Heart right ventricle (tissue), 16 donors: ENCODE measurements around the gene BAHD1. TPM values are rescaled to one million over a fixed set of nuclear protein-coding genes. Genes with fewer than 3 reads are reported as not detected.

Source experiments
- ATAC-seq, 8 donors: fragments of 200-7000 bp; cut with Tn5 transposase; one replicate each; pipeline ENCODE4 v1.9.1; 2020; ENCODE audit warnings: mild to moderate bottlenecking in 8 of 8, moderate library complexity in 8 of 8, moderate number of reproducible peaks in 1 of 8
- DNase-seq, 2 donors: peaks; one replicate each; pipeline ENCODE4 v3.0.0-alpha.2; 2020
- H3K27ac ChIP-seq, 10 donors: fragments of 200-600 bp; sonication (generic) in 2 of 10; one replicate each; pipeline versions ENCODE4 v1.5.0 to v1.8.0; 2020 to 2022; ENCODE audit warnings: mild to moderate bottlenecking in 3 of 10
- H3K27me3 ChIP-seq, 7 donors: fragments of 200-600 bp; one replicate each; pipeline ENCODE4 v1.8.0; 2021 to 2022; ENCODE audit warnings: mild to moderate bottlenecking in 2 of 7
- H3K36me3 ChIP-seq, 9 donors: fragments of 200-600 bp; sonication (generic) in 1 of 9; one replicate each; pipeline versions ENCODE4 v1.5.0 to v1.8.0; 2020 to 2022; ENCODE audit warnings: mild to moderate bottlenecking in 2 of 9
- H3K4me1 ChIP-seq, 9 donors: fragments of 200-600 bp; sonication (generic) in 1 of 9; one replicate each; pipeline versions ENCODE4 v1.5.0 to v1.8.0; 2020 to 2022; ENCODE audit warnings: mild to moderate bottlenecking in 4 of 9
- H3K4me3 ChIP-seq, 10 donors: fragments of 200-600 bp; sonication (generic) in 2 of 10; one replicate each; pipeline versions ENCODE4 v1.5.0 to v1.8.0; 2020 to 2022; ENCODE audit warnings: mild to moderate bottlenecking in 7 of 10, moderate library complexity in 2 of 10
- H3K9me3 ChIP-seq, 11 donors: fragments of 200-600 bp in 10 of 11; sonication (generic) in 2 of 11; one replicate each; pipeline versions ENCODE4 v1.5.0 to v1.8.0; 2013 to 2022; ENCODE audit warnings: mild to moderate bottlenecking in 2 of 11, control low read depth in 1 of 11, moderate library complexity in 1 of 11
- CTCF ChIP-seq, 9 donors: fragments of 200-600 bp; sonication (generic) in 2 of 9; IDR thresholded peaks; one replicate each; pipeline versions ENCODE4 v1.5.0 to v1.8.0; 2021 to 2022; ENCODE audit warnings: antibody characterized with exemption in 9 of 9, mild to moderate bottlenecking in 5 of 9, moderate library complexity in 1 of 9
- WGBS, 2 donors: extraction: QIAGEN DNeasy Blood & Tissue Kit; methylation state at CpG; one replicate each; pipeline ENCODE4 v1.1.7; 2013; ENCODE audit warnings: inconsistent platforms in 1 of 2; 5-methylcytosine and 5-hydroxymethylcytosine counted together
- intact Hi-C, 10 donors: fragments of 100-400 bp; cut with DNase I; formaldehyde crosslinking; loops; one replicate each; pipeline versions ENCODE4 v1.11.1 to v1.14.2; 2022
- polyA plus RNA-seq, 2 donors: library from polyadenylated mRNA; stranded (reverse); fragments of 200-250 nt; gene quantifications; one replicate each; pipeline ENCODE4 v1.2.3, GENCODE V29; 2013
- total RNA-seq, 10 donors: library from RNA; stranded (reverse); fragmentation: NEBNext Ultra II Directional in 3 of 10; extraction: Animal tissue kit (Norgen Biotek cat#: 25700) in 3 of 10; gene quantifications; one replicate each; pipeline versions ENCODE4 v1.2.1 to v1.2.4, GENCODE V29; 2021 to 2023
- donor health status: Arrhythmogenic right ventricular cardiomyopathy.
- donor health status: ischemic (EF 13 %, LVEDD 7.1; RV severe dilation, severe dysfunction).
- donor health status: healthy with polysubstance abuse.
- donor health status: DM: no; HTN: yes; CAD: no.
- donor health status: DM: no; HTN: no; CAD: no.
- donor health status: ischemic (EF 25% LVEDD 6.9; RV normal size, moderate dysfunction).
- donor health status: ischemic (EF 25% LVEDD 5.7; RV mildly dilated, moderate dysfunction).
- donor health status: healthy.
- donor health status: DM: yes; HTN: yes; CAD: no.
- donor health status: Ischemic cardiomyopathy.
- donor health status: ischemic (EF 35%, LVEDD 5.7; RV mildly dilated, moderate dysfunction).
- donor health status: nonischemic (EF 11% LVEDD 7.7; RV severe dilation, severe dysfunction).
- donor health status: DM: yes; HTN: yes; CAD: no.
- donor health status: PGD.
- donor health status: ischemic (EF 29% LVEDD 5.4; RV normal size, mild dysfunction).
- donor health status: nonischemic (EF 23%, LVEDD 6.1; RV moderate dilation, normal function).

The BAHD1 gene
- total and polyA plus RNA-seq, 12 donors = 8.9 to 17.8 (median 15.8) TPM

DNA sequence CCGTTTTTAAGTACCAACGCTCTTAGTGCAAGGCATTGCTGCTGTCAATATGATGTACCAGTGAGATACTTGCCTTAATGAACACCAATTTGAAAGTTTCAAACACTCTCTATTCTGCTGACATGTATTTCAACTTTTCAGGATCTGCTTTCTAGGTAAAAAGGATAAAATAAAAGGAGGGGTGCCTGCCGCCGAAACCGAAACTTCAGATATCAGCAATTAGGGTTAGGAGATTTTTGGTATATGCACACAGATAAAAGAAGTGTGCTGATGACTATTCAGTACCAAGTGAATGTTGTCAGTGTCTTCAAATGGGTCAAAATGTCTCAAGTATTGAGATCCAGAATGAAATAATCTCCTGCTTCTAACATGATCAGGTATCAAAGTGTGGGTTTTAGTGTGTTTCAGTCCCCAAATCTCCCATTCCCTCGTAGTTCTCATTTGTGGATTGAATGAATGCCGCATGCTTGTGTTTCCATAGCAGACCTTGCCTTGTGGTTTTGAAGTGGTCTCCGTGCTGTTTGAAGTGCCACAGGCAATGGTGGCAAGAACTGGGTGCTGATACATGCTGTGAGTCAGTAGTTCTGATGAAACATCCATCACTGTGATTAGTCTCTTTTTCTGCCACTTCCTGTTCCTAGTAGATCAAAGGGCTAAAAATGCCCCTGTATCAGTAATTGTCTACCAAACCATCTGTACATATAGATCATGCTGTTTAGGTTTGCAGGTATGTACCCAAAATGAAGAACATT lies 52.5 kb downstream of the BAHD1 start:
- H3K4me1 ChIP-seq = no peaks in the 10 kb centered on the region
- ATAC-seq = no peak

DNA sequence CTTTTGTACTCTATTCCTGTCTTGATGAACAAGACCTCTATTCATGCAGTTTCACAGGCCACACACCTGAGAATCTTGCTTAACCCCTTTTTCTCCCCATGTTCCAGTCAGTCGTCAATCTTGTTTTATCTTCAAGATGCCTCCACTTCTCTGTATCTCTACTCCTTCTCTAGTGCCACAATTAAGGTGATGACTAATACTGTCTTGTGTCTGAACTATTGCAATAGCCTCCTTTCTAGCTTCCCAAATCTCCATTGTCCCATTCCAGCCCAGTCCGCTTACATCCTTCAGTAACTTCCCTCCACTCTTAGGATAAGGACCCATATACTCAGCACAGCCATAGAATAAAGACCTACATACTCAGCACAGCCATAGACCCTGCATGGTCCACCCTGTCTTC lies 54.8 kb downstream of the BAHD1 start:
- no peaks in the 10 kb centered on the region for H3K9me3 ChIP-seq
- 92 to 95% methylated on average over 2 of the region's 2 CpGs for WGBS, 2 donors
- peaks cover 0 to 3% (median 0%) of the 10 kb centered on the region in 7 donors for H3K27me3 ChIP-seq
- intact Hi-C loops = no loop called here
- ATAC-seq = no peak
- no peak for TF ChIP-seq CTCF (IDR thresholded peaks at IDR 0.05)
- no peaks in the 10 kb centered on the region for H3K4me1 ChIP-seq
- H3K27ac ChIP-seq = no peak overlapping the region
- H3K36me3 ChIP-seq = no peaks in the 10 kb centered on the region
- DNase-seq = no peak
- H3K4me3 ChIP-seq = no peak overlapping the region

More for the DNA sequence above, 52.5 kb downstream of the BAHD1 start:
- WGBS, 2 donors = 86 to 90% methylated on average over 8 of the region's 8 CpGs
- DNase-seq = no peak
- H3K27me3 ChIP-seq = no peaks in the 10 kb centered on the region
- TF ChIP-seq CTCF (IDR thresholded peaks at IDR 0.05) = no peak
- no peak overlapping the region for H3K4me3 ChIP-seq
- no peaks in the 10 kb centered on the region for H3K36me3 ChIP-seq
- intact Hi-C loops = no loop called here
- H3K9me3 ChIP-seq = no peaks in the 10 kb centered on the region
- H3K27ac ChIP-seq = no peak overlapping the region

GRCh38 chr15:40498418-40498817 lies 57.7 kb downstream of the BAHD1 start:
- no peaks in the 10 kb centered on the region for H3K36me3 ChIP-seq
- no peak overlapping the region for H3K4me3 ChIP-seq
- H3K27me3 ChIP-seq = peaks cover 0 to 7% (median 0%) of the 10 kb centered on the region in 7 donors
- ATAC-seq = no peak
- intact Hi-C loops = no loop called here
- WGBS, 2 donors = 80 to 85% methylated on average over 5 of the region's 5 CpGs
- no peak for TF ChIP-seq CTCF (IDR thresholded peaks at IDR 0.05)
- no peaks in the 10 kb centered on the region for H3K4me1 ChIP-seq
- no peaks in the 10 kb centered on the region for H3K9me3 ChIP-seq
- H3K27ac ChIP-seq = no peak overlapping the region
- DNase-seq = no peak

DNA sequence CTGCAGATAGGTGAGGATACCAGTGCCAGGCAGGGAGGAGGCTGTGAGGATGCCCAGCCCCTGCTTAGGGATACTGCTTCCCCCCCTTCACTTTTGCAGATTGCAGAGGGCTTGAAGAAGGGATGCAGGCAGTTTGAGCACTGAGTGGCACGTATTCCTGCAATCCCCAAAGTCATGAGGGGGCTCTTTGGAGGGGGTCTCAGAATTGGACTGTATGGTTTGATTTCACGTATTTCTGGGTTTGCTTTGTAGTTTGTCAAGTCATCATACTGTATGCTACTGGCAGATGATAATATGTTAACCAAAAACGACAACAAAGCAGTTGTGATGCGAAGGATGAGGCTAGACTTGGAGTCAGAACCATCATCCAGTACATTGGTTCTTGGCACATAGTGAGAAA lies 58.1 kb downstream of the BAHD1 start:
- H3K27me3 ChIP-seq = peaks cover 0 to 8% (median 0%) of the 10 kb centered on the region in 7 donors
- H3K27ac ChIP-seq = no peak overlapping the region
- H3K4me3 ChIP-seq = no peak overlapping the region
- TF ChIP-seq CTCF (IDR thresholded peaks at IDR 0.05) = no peak
- 73% methylated on average over 4 of the region's 4 CpGs for WGBS, 2 donors
- no peaks in the 10 kb centered on the region for H3K9me3 ChIP-seq
- no peaks in the 10 kb centered on the region for H3K36me3 ChIP-seq
- intact Hi-C loops = no loop called here
- ATAC-seq (peak in 1 of 8 donors; percentile 12), DNase-seq (no peak)
- no peaks in the 10 kb centered on the region for H3K4me1 ChIP-seq
